Lower leg skin (tissue), 3 donors: ENCODE results near the gene RTL1.

ENCODE experiments used
- CTCF ChIP-seq, 3 donors: fragments of 450-650 bp; IDR thresholded peaks; one replicate each; pipeline ENCODE4 v1.5.1; 2016; ENCODE audit warnings: antibody characterized with exemption in 3 of 3, mild to moderate bottlenecking in 3 of 3, moderate library complexity in 2 of 3
- POLR2A ChIP-seq, 2 donors: fragments of 450-650 bp; IDR thresholded peaks; one replicate each; pipeline ENCODE4 v1.6.1; 2016 to 2017; ENCODE audit warnings: antibody characterized with exemption in 2 of 2, mild to moderate bottlenecking in 1 of 2, moderate library complexity in 1 of 2

- TF ChIP-seq CTCF (IDR thresholded peaks at IDR 0.05) (no peak), POLR2A (IDR thresholded peaks at IDR 0.05) (no peak)
Observed at GRCh38 chr14:100856056-100856950, 47.2 kb downstream of the RTL1 start.
